GM21381 (cell line): Measurements from ENCODE around the gene MMP28.

ENCODE experiments used
- ATAC-seq: cut with Tn5 transposase; IDR thresholded peaks from one replicate; pipeline ENCODE4 v1.9.1; 2021; ENCODE audit warnings: mild to moderate bottlenecking, moderate library complexity; ENCODE audit not compliant: unreplicated experiment

Gene MMP28

GRCh38 chr17:35726953-35727460 lies 68.4 kb downstream of the MMP28 start:
- ATAC-seq, result no peak

- ATAC-seq, result no peak
Observed at GRCh38 chr17:35726127-35726952, 69.1 kb downstream of the MMP28 start.

- ATAC-seq, result no peak
Observed at GRCh38 chr17:35725802-35726126, 69.7 kb downstream of the MMP28 start.

- no peak for ATAC-seq
Observed at GRCh38 chr17:35725058-35725457, 70.4 kb downstream of the MMP28 start.

- ATAC-seq, result no peak
Observed at GRCh38 chr17:35723735-35724134, 71.7 kb downstream of the MMP28 start.

- ATAC-seq, result no peak
Observed at GRCh38 chr17:35717475-35717874, 78.0 kb downstream of the MMP28 start.

GRCh38 chr17:35716897-35717465 lies 78.5 kb downstream of the MMP28 start:
- ATAC-seq, result no peak

GRCh38 chr17:35716173-35716572 lies 79.3 kb downstream of the MMP28 start:
- no peak for ATAC-seq
